Activated CD4-positive, alpha-beta memory T cell treated with anti-CD3 and anti-CD28 coated beads for 36 hours (primary cell): ENCODE measurements around the gene PALLD. TPM values are rescaled to one million over a fixed set of nuclear protein-coding genes. Genes with fewer than 3 reads are reported as not detected.

Experiments used
- CTCF ChIA-PET: fragments of 350-600 bp; sonication (Branson Sonifier 250); formaldehyde crosslinking; loops from one replicate; lab custom pipeline; 2021; ENCODE audit warnings: antibody characterized with exemption, inconsistent platforms; lab: Charles Lee
- POLR2A ChIA-PET: fragments of 350-600 bp; sonication (Branson Sonifier 250); formaldehyde crosslinking; loops from one replicate; lab custom pipeline; 2021; ENCODE audit warnings: antibody characterized with exemption; lab: Charles Lee
- DNase-seq: peaks from one replicate; pipeline ENCODE4 v3.0.0-alpha.2; 2020
- H3K27ac Mint-ChIP-seq: one replicate; pipeline ENCODE4 v1.8.0; 2021; ENCODE audit warnings: mixed read lengths
- H3K27me3 Mint-ChIP-seq: one replicate; pipeline ENCODE4 v1.8.0; 2021; ENCODE audit warnings: mixed read lengths
- H3K36me3 Mint-ChIP-seq: one replicate; pipeline ENCODE4 v1.8.0; 2021; ENCODE audit warnings: mixed read lengths
- H3K4me1 Mint-ChIP-seq: one replicate; pipeline ENCODE4 v1.8.0; 2021; ENCODE audit warnings: low read depth, mixed read lengths
- H3K4me3 Mint-ChIP-seq: one replicate; pipeline ENCODE4 v1.8.0; 2021; ENCODE audit warnings: mild to moderate bottlenecking, mixed read lengths
- H3K9me3 Mint-ChIP-seq: one replicate; pipeline ENCODE4 v1.8.0; 2021; ENCODE audit warnings: mixed read lengths
- intact Hi-C: fragments of 100-400 bp; cut with micrococcal nuclease; formaldehyde crosslinking; loops from one replicate; pipeline ENCODE4 v1.15.1; 2023
- total RNA-seq, 2 experiments: library from RNA; stranded (reverse); gene quantifications; one replicate each; pipeline ENCODE4 v1.2.3, GENCODE V29; 2021

Gene PALLD
- total RNA-seq, 2 experiments from 2014 or later: 8.9 to 9.4 TPM

DNA sequence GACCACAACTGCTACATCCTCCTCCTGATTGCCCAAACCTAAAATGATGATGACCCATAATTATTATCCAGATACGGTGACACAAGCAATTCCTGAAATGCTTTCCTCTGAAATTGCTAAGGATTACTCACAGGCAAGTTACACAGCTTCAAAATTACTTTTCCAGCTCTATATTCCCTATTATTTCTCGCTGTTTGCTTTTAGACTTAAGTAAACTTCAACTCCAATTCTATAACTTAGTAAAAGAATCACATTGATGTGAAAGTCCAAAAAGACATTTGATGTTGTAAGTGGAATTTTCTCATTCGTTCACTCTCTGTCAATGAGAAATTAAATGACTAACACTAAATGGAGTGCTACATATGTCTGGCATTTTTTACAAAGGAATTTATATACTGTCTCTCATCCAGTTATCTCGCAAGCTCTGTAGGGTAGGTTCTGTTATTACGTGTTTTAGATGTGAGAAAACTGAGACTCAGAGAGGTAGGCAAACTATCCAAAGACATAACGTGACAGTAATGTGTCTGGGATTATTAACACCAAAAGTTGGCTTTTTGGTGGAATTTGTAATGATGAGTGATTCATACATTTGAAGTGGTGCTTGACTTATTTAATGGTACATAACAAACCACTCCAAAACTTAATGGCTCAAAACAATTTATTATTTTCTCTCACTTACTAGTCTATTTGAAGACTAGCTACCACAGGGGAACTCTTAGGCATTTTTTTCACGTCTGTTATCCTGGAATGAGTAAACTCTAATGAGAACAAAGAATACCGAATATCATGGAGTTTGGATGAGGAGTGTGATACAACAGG is 31.5 kb downstream of the PALLD start:
- no peak overlapping the region for H3K4me3 Mint-ChIP-seq
- intact Hi-C loops: no loop called here
- H3K4me1 Mint-ChIP-seq: no peaks in the 10 kb centered on the region
- H3K36me3 Mint-ChIP-seq: no peaks in the 10 kb centered on the region
- H3K27me3 Mint-ChIP-seq: peaks cover 9% of the 10 kb centered on the region
- no peak overlapping the region for H3K27ac Mint-ChIP-seq
- CTCF ChIA-PET: interaction anchor here (0.7 kb wide), 1 partner anchor 14 kb away, joined by 3 read pairs; no protein-coding TSS in a partner anchor
- POLR2A ChIA-PET: no interaction called here
- DNase-seq: no peak
- H3K9me3 Mint-ChIP-seq: no peaks in the 10 kb centered on the region

- ChIA-PET POLR2A (no interaction called here), CTCF (interaction anchor here (1.1 kb wide), 1 partner anchor 14 kb away, joined by 4 read pairs; no protein-coding TSS in a partner anchor)
- Mint-ChIP-seq H3K4me1 (no peaks in the 10 kb centered on the region), H3K27me3 (peaks cover 9% of the 10 kb centered on the region), H3K27ac (no peak overlapping the region), H3K9me3 (no peaks in the 10 kb centered on the region), H3K4me3 (no peak overlapping the region), H3K36me3 (no peaks in the 10 kb centered on the region)
- intact Hi-C loops: no loop called here
- no peak for DNase-seq
These were observed 32.4 kb downstream of the PALLD start for GRCh38 chr4:168529257-168529656.

DNA sequence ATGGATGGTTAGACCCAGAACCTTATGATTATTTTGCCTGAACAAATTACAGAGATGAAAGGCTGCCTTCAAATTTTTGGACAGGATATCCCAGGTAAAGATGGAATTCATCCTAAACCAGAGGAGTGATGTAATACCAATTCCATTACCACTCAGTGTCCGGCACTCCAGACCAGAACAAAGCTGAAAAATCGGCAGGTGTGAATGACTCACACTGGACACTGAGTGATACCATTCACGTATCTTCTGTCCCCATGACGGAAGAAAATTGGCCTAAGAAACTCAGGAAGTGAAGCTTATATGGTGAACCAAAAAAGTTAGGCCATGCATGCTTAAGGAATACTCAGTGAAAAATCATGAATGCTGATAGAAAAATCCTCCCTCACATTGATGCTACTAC is 34.5 kb downstream of the PALLD start:
- intact Hi-C loops: no loop called here
- H3K4me1 Mint-ChIP-seq: no peaks in the 10 kb centered on the region
- H3K4me3 Mint-ChIP-seq: no peak overlapping the region
- CTCF ChIA-PET: interaction anchor here (1.1 kb wide), 1 partner anchor 16 kb away, joined by 3 read pairs; no protein-coding TSS in a partner anchor
- H3K27ac Mint-ChIP-seq: no peak overlapping the region
- POLR2A ChIA-PET: no interaction called here
- H3K36me3 Mint-ChIP-seq: no peaks in the 10 kb centered on the region
- H3K27me3 Mint-ChIP-seq: peaks cover 8% of the 10 kb centered on the region
- no peak for DNase-seq
- H3K9me3 Mint-ChIP-seq: no peaks in the 10 kb centered on the region

DNA sequence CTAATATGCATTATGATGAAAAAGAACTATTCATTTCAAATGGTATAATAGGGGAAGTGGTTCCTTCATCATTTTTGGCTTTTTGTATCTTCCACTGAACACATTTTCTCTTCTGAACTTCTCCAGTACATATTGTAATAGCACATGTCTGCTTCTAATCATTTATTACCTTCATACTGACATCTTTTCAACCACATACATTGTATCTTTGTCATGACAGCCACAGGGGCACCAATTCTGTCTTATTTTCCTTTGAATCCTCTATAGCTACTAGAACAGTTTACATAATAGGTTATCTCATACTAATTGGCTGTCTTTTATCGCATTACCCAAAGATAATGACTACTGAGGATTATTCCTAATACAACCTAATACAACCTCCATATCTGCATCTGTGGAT is 37.7 kb downstream of the PALLD start:
- Mint-ChIP-seq H3K4me3 (no peak overlapping the region), H3K4me1 (no peaks in the 10 kb centered on the region), H3K27ac (no peak overlapping the region), H3K36me3 (no peaks in the 10 kb centered on the region), H3K27me3 (peaks cover 2% of the 10 kb centered on the region), H3K9me3 (no peaks in the 10 kb centered on the region)
- ChIA-PET POLR2A (no interaction called here), CTCF (no interaction called here)
- no peak for DNase-seq
- intact Hi-C loops: no loop called here

DNA sequence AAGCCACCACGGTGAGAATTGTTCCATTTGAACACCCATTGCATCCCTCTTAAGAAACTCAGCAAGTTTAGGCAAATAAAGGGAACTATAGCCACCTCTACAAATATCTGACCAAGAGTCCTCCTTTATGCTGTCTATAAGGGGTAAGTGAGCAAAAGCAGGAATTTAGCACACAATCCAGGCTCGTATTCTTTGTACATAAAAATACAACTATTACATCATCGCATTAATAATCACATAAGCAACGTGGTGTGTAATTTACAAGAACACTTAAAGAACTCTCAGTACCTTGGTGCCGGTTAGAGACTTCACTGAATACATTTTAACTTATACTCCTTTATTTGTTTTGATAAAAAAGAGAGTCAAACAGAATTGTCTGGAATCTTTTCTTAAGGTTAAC is 38.8 kb downstream of the PALLD start:
- no peak for DNase-seq
- POLR2A ChIA-PET: no interaction called here
- no peak overlapping the region for H3K4me3 Mint-ChIP-seq
- H3K27ac Mint-ChIP-seq: no peak overlapping the region
- H3K4me1 Mint-ChIP-seq: peaks cover 6% of the 10 kb centered on the region
- intact Hi-C loops: no loop called here
- CTCF ChIA-PET: no interaction called here
- no peaks in the 10 kb centered on the region for H3K36me3 Mint-ChIP-seq
- peaks cover 2% of the 10 kb centered on the region for H3K27me3 Mint-ChIP-seq
- no peaks in the 10 kb centered on the region for H3K9me3 Mint-ChIP-seq

DNA sequence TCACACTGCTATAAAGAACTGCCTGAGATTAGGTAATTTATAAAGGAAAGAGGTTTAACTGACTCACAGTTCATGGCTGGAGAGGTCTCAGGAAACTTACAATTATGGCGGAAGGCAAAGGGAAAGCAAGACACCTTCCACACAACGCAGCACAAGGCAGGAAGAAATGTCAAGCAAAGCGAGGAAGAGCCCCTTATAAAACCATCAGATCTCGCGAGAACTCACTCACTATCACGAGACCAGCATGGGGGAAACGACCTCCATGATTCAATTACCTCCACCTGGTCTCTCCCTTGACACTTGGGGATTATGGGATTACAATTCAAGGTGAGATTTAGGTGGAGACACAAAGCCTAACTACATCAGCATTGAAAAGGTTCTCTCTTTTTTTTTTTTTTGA is 39.6 kb downstream of the PALLD start:
- Mint-ChIP-seq H3K27ac (no peak overlapping the region), H3K27me3 (peaks cover 2% of the 10 kb centered on the region), H3K9me3 (no peaks in the 10 kb centered on the region), H3K4me1 (peaks cover 6% of the 10 kb centered on the region), H3K4me3 (no peak overlapping the region), H3K36me3 (no peaks in the 10 kb centered on the region)
- POLR2A ChIA-PET: no interaction called here
- CTCF ChIA-PET: no interaction called here
- intact Hi-C loops: no loop called here
- no peak for DNase-seq

DNA sequence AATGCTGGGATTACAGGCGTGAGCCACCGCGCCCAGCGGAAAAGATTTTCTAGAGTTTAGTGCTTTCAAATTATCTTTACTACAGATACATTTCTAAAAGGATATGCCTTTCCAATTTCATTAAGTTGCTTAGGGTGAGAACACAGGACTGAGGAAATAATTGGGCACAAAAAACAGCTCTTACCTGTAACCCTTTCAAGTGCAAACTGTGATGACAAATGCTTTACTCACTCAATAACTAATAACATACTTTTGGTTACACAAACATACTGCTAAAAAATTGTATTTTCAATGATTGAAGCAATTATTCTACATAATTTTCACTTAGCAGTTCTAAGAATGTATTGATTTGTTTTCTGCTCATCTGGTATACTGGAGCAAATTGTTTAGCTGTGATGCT is 40.2 kb downstream of the PALLD start:
- no peak for DNase-seq
- H3K4me3 Mint-ChIP-seq: no peak overlapping the region
- H3K4me1 Mint-ChIP-seq: peaks cover 6% of the 10 kb centered on the region
- intact Hi-C loops: no loop called here
- peaks cover 2% of the 10 kb centered on the region for H3K27me3 Mint-ChIP-seq
- H3K9me3 Mint-ChIP-seq: no peaks in the 10 kb centered on the region
- ChIA-PET POLR2A (no interaction called here), CTCF (no interaction called here)
- no peak overlapping the region for H3K27ac Mint-ChIP-seq
- H3K36me3 Mint-ChIP-seq: no peaks in the 10 kb centered on the region

DNA sequence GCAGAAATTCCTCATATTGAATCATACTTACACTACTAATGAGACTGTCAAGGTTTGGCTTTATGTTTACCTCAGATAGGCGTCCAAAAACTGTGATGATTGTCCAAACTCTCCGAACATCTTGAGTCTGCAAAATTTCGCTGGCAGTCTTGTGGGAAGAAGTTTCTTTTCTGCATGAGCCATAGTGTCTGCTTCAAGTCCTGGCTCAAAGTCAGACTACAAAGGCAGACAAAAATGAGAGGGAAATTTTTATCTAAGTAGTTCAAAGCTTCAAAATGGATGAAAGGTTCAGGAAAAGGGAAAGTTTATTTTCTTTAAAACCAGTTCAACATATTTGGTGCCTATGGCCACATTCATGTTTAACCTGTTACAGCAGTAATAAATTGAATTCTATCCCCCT is 40.7 kb downstream of the PALLD start:
- H3K9me3 Mint-ChIP-seq: no peaks in the 10 kb centered on the region
- no peaks in the 10 kb centered on the region for H3K36me3 Mint-ChIP-seq
- H3K27ac Mint-ChIP-seq: no peak overlapping the region
- H3K27me3 Mint-ChIP-seq: peaks cover 2% of the 10 kb centered on the region
- POLR2A ChIA-PET: no interaction called here
- CTCF ChIA-PET: no interaction called here
- no peak overlapping the region for H3K4me3 Mint-ChIP-seq
- DNase-seq: no peak
- intact Hi-C loops: no loop called here
- H3K4me1 Mint-ChIP-seq: peaks cover 6% of the 10 kb centered on the region

GRCh38 chr4:168538632-168539031 is 41.8 kb downstream of the PALLD start:
- Mint-ChIP-seq H3K4me3 (no peak overlapping the region), H3K9me3 (no peaks in the 10 kb centered on the region), H3K4me1 (peaks cover 6% of the 10 kb centered on the region), H3K27me3 (peaks cover 2% of the 10 kb centered on the region), H3K27ac (no peak overlapping the region), H3K36me3 (no peaks in the 10 kb centered on the region)
- POLR2A ChIA-PET: no interaction called here
- DNase-seq: no peak
- CTCF ChIA-PET: interaction anchor here (1.0 kb wide), 1 partner anchor 26 kb away, joined by 3 read pairs; no protein-coding TSS in a partner anchor
- intact Hi-C loops: no loop called here

DNA sequence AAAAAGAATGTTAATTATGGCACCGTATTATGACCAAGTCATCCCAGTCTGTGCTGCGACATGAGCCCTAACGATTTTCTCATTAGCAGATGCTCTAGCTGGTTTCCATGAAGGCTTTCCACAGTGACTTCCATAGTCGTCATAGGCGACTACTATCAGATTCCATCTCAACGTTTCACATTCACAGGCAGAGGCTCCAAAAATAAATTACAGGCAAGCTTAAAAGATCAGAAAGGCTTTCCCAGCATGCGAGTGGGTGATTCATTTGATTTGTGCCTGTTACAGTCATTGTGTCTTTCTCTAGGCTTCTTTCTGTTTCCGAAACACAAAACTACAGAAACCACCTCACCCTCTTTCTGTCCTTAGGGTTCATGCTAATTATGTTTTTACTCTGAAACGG is 43.2 kb downstream of the PALLD start:
- no peaks in the 10 kb centered on the region for H3K36me3 Mint-ChIP-seq
- intact Hi-C loops: loop anchor here (1.0 to 2.0 kb wide), 6 partner anchors 10 to 324 kb away; partner anchors contain the start of gene DDX60L
- H3K27me3 Mint-ChIP-seq: peaks cover 2% of the 10 kb centered on the region
- H3K4me3 Mint-ChIP-seq: no peak overlapping the region
- CTCF ChIA-PET: interaction anchor here (1.2 kb wide), 1 partner anchor 26 kb away, joined by 9 read pairs; no protein-coding TSS in a partner anchor
- peak overlapping the region; percentile 26 for H3K27ac Mint-ChIP-seq
- DNase-seq: peak; percentile 30
- POLR2A ChIA-PET: no interaction called here
- no peaks in the 10 kb centered on the region for H3K9me3 Mint-ChIP-seq
- H3K4me1 Mint-ChIP-seq: peaks cover 6% of the 10 kb centered on the region

- CTCF ChIA-PET: interaction anchor here (0.7 to 1.2 kb wide), 2 partner anchors 27 to 319 kb away, joined by 4 to 9 read pairs; no protein-coding TSS in a partner anchor
- H3K4me3 Mint-ChIP-seq: no peak overlapping the region
- H3K36me3 Mint-ChIP-seq: no peaks in the 10 kb centered on the region
- H3K9me3 Mint-ChIP-seq: no peaks in the 10 kb centered on the region
- H3K27me3 Mint-ChIP-seq: peaks cover 2% of the 10 kb centered on the region
- no peak for DNase-seq
- H3K4me1 Mint-ChIP-seq: peaks cover 6% of the 10 kb centered on the region
- no peak overlapping the region for H3K27ac Mint-ChIP-seq
- POLR2A ChIA-PET: no interaction called here
- intact Hi-C loops: loop anchor here (1.0 to 2.0 kb wide), 6 partner anchors 10 to 324 kb away; partner anchors contain the start of gene DDX60L
These were observed 43.8 kb downstream of the PALLD start for GRCh38 chr4:168540503-168541265.
